Spleen (tissue), 11 donors: ENCODE data around the gene CROCC2. TPM values are rescaled to one million over a fixed set of nuclear protein-coding genes. Genes with fewer than 3 reads are reported as not detected.

Experiments used
- DNase-seq: peaks from one replicate; pipeline ENCODE4 v3.0.0-alpha.2; 2020
- H3K27ac ChIP-seq, 8 donors: fragments of 200-600 bp; sonication (generic) in 7 of 8; 1 replicate in 4 of 8; 2 replicates in 4 of 8; pipeline versions ENCODE4 v1.5.0 to v1.8.0; 2016 to 2021; ENCODE audit warnings: inconsistent platforms in 4 of 8, mild to moderate bottlenecking in 4 of 8, moderate library complexity in 1 of 8
- H3K27me3 ChIP-seq, 7 donors: fragments of 200-600 bp; sonication (generic) in 6 of 7; replicated peaks in 1 of 7; 1 replicate in 4 of 7; 2 replicates in 3 of 7; pipeline versions ENCODE4 v1.5.0 to v1.8.0; 2016 to 2021; ENCODE audit warnings: inconsistent platforms in 3 of 7, mild to moderate bottlenecking in 1 of 7
- H3K36me3 ChIP-seq, 6 donors: fragments of 200-600 bp; sonication (generic) in 5 of 6; 1 replicate in 4 of 6; 2 replicates in 2 of 6; pipeline versions ENCODE4 v1.5.0 to v1.8.0; 2016 to 2021; ENCODE audit warnings: inconsistent platforms in 2 of 6
- H3K4me1 ChIP-seq, 6 donors: fragments of 200-600 bp; sonication (generic) in 5 of 6; 1 replicate in 3 of 6; 2 replicates in 3 of 6; pipeline versions ENCODE4 v1.5.0 to v1.8.0; 2016 to 2021; ENCODE audit warnings: inconsistent platforms in 3 of 6
- H3K4me3 ChIP-seq, 8 donors: fragments of 200-600 bp; sonication (generic) in 7 of 8; 1 replicate in 4 of 8; 2 replicates in 4 of 8; pipeline versions ENCODE4 v1.5.0 to v1.8.0; 2016 to 2021; ENCODE audit warnings: inconsistent platforms in 4 of 8, mild to moderate bottlenecking in 4 of 8, moderate library complexity in 2 of 8
- H3K9me3 ChIP-seq, 8 donors: fragments of 200-600 bp; sonication (generic) in 7 of 8; 1 replicate in 4 of 8; 2 replicates in 4 of 8; pipeline versions ENCODE4 v1.5.0 to v1.8.0; 2016 to 2021; ENCODE audit warnings: inconsistent platforms in 4 of 8
- CTCF ChIP-seq, 11 experiments: fragments of 200-600 bp in 7 of 11; fragments of 450-650 bp in 4 of 11; sonication (generic) in 4 of 11; IDR thresholded peaks in 8 of 11; conservative IDR thresholded peaks in 3 of 11; 1 replicate in 7 of 11; 2 replicates in 4 of 11; pipeline versions ENCODE4 v1.4.0 to v1.8.0; 2016 to 2021; ENCODE audit warnings: antibody characterized with exemption in 11 of 11, inconsistent platforms in 4 of 11, mild to moderate bottlenecking in 1 of 11
- POLR2A ChIP-seq, 3 donors: fragments of 450-650 bp; IDR thresholded peaks; one replicate each; pipeline ENCODE4 v1.5.1; 2017; ENCODE audit warnings: antibody characterized with exemption in 3 of 3, mild to moderate bottlenecking in 1 of 3
- POLR2AphosphoS5 ChIP-seq, 3 donors: sonication (generic); formaldehyde crosslinking; IDR thresholded peaks; one replicate each; pipeline ENCODE4 v1.5.1; 2017; ENCODE audit warnings: antibody characterized with exemption in 3 of 3
- WGBS, 5 donors: extraction: QIAGEN DNeasy Blood & Tissue Kit in 3 of 5; methylation state at CpG; one replicate each; pipeline versions ENCODE4 v1.1.5 to v1.1.7; 2013 to 2018; 5-methylcytosine and 5-hydroxymethylcytosine counted together
- intact Hi-C: fragments of 100-400 bp; cut with DNase I; formaldehyde crosslinking; loops from one replicate; pipeline ENCODE4 v1.15.0; 2023; ENCODE audit warnings: low total_unique reads
- polyA plus RNA-seq, 3 donors: library from polyadenylated mRNA; stranded (reverse); fragments of 200-250 nt; gene quantifications; one replicate each; pipeline ENCODE4 v1.2.1, GENCODE V29; 2013
- total RNA-seq, 7 donors: library from RNA; depleted of rRNA in 3 of 7; stranded (reverse); fragments of >200 nt in 3 of 7; fragmentation: NEBNext Ultra II Directional in 4 of 7; extraction: Animal tissue kit (Norgen Biotek cat#: 25700) in 4 of 7; gene quantifications; one replicate each; pipeline versions ENCODE4 v1.1.0 to v1.2.1, GENCODE V29; 2016 to 2021
- donor health status: healthy with polysubstance abuse.
- donor health status: DM: no; HTN: no; CAD: no; lungs with moderate emphysema.
- donor health status: DM: no; HTN: no; CAD: no.
- donor health status: Bipolar disorder and iron deficiency.
- donor health status: healthy.
- donor health status: DM: no; HTN: no; CAD: no.
- donor health status: DM: yes; HTN: yes; CAD: no.

CROCC2 gene
- total and polyA plus RNA-seq, 10 donors: 0.04 to 3.6 (median 0.75) TPM

DNA sequence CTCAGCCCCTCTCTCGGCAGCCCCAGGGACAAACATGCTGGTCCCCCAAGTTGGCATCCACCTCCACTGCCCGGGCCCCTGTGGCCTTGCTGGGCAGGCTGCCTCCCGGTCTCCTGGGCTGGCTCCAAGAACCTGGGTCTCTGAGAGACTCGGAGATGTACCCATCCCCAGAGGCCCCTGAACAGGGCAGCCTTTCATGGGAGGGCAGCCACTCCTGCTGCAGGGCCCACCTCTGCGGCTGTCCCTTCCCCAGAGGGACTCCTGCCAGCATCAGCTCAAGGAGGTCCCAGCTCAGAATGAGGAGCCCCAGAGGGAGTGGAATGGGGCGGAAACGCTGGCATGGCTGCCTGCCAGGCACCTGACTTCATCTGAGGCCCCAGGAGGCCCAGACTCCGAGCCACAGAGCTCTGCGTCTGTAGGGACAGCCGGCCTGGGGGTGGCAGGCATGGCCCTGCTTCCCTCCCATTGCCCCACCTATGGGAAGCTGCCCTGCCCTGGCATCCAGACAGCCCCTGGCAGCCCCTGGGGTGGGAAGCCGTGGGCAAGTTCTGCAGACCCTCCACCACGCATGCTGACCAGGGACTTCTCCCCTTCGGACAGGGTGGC lies 857 bp upstream of the CROCC2 start:
- H3K4me3 ChIP-seq: no peak overlapping the region
- H3K9me3 ChIP-seq: no peaks in the 10 kb centered on the region
- WGBS, 5 donors: 51 to 79% (median 58%) methylated on average over 5 to 13 of the region's 13 CpGs
- intact Hi-C loops: no loop called here
- peaks cover 0 to 21% (median 6%) of the 10 kb centered on the region in 6 donors for H3K4me1 ChIP-seq
- H3K27me3 ChIP-seq: peaks cover 0 to 24% (median 0%) of the 10 kb centered on the region in 7 donors
- H3K27ac ChIP-seq: no peak overlapping the region
- peak; percentile 71 for DNase-seq
- no peaks in the 10 kb centered on the region for H3K36me3 ChIP-seq
- TF ChIP-seq POLR2A (IDR thresholded peaks at IDR 0.05) (no peak), CTCF (IDR thresholded peaks at IDR 0.05 in 8 of 11, conservative IDR thresholded peaks at IDR 0.05 in 3 of 11) (no peak), POLR2AphosphoS5 (IDR thresholded peaks at IDR 0.05) (no peak)

GRCh38 chr2:240906911-240907590 lies 915 bp downstream of the CROCC2 start:
- TF ChIP-seq CTCF (IDR thresholded peaks at IDR 0.05 in 8 of 11, conservative IDR thresholded peaks at IDR 0.05 in 3 of 11) (no peak), POLR2A (IDR thresholded peaks at IDR 0.05) (no peak), POLR2AphosphoS5 (IDR thresholded peaks at IDR 0.05) (no peak)
- no peak for DNase-seq
- Histone ChIP-seq H3K4me3 (no peak overlapping the region), H3K36me3 (no peaks in the 10 kb centered on the region), H3K4me1 (peaks cover 0 to 23% (median 8%) of the 10 kb centered on the region in 6 donors), H3K27ac (no peak overlapping the region), H3K9me3 (no peaks in the 10 kb centered on the region), H3K27me3 (peaks cover 0 to 36% (median 0%) of the 10 kb centered on the region in 7 donors)
- intact Hi-C loops: no loop called here
- 65 to 82% (median 80%) methylated on average over 16 to 22 of the region's 22 CpGs for WGBS, 5 donors

GRCh38 chr2:240909216-240909974 lies 3.3 kb downstream of the CROCC2 start:
- TF ChIP-seq CTCF (IDR thresholded peaks at IDR 0.05 in 8 of 11, conservative IDR thresholded peaks at IDR 0.05 in 3 of 11): no peak
- no peak for TF ChIP-seq POLR2A (IDR thresholded peaks at IDR 0.05)
- no peak for TF ChIP-seq POLR2AphosphoS5 (IDR thresholded peaks at IDR 0.05)
- Histone ChIP-seq H3K27ac (no peak overlapping the region), H3K27me3 (peaks cover 0 to 58% (median 0%) of the 10 kb centered on the region in 7 donors), H3K4me1 (peaks cover 4 to 38% (median 18%) of the 10 kb centered on the region in 6 donors), H3K4me3 (no peak overlapping the region), H3K36me3 (no peaks in the 10 kb centered on the region), H3K9me3 (no peaks in the 10 kb centered on the region)
- intact Hi-C loops: no loop called here
- 69 to 88% (median 81%) methylated on average over 17 of the region's 17 CpGs for WGBS, 5 donors
- no peak for DNase-seq
